ENCODE data around the gene ANO9.

Gene ANO9

DNA sequence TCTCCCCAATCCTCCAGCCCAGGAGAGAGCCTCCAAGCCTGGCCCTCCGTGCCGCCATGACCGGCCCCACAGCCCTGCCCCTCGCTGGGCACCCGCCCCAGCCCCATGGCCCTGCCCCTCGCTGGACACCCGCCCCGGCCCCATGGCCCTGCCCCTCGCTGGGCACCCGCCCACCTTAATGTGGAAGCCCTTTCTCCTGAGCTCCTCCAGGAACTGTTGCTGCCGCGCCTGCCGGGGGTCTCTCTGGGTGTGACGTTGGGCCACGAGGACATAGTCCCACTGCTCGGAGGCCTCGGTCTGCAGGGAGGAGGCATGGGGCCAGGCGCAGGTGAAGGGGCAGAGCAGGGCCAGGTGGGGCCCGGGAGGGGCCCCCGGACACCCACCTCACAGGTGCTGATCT, 8.2 kb downstream of the ANO9 start:
- no peak for TF ChIP-seq CTCF (IDR thresholded peaks at IDR 0.05; ENCODE audit: low read depth, low read length, missing control alignments)
- DNase-seq (ENCODE audit: extremely low read depth, low read depth): no peak
- no peak overlapping the region for H3K4me3 ChIP-seq (replicated peaks; ENCODE audit: low read depth, low read length)

- no peak for DNase-seq (ENCODE audit: extremely low read depth, low read depth)
- TF ChIP-seq CTCF (IDR thresholded peaks at IDR 0.05; ENCODE audit: low read depth, low read length, missing control alignments): no peak
- H3K4me3 ChIP-seq (replicated peaks; ENCODE audit: low read depth, low read length): no peak overlapping the region
Observed at GRCh38 chr11:433111-433510, 8.7 kb downstream of the ANO9 start.

- no peak overlapping the region for H3K4me3 ChIP-seq (replicated peaks; ENCODE audit: low read depth, low read length)
- DNase-seq (ENCODE audit: extremely low read depth, low read depth): no peak
- no peak for TF ChIP-seq CTCF (IDR thresholded peaks at IDR 0.05; ENCODE audit: low read depth, low read length, missing control alignments)
Observed at GRCh38 chr11:432501-433100, 9.2 kb downstream of the ANO9 start.

GRCh38 chr11:431921-432320, 9.9 kb downstream of the ANO9 start:
- H3K4me3 ChIP-seq (replicated peaks; ENCODE audit: low read depth, low read length): no peak overlapping the region
- TF ChIP-seq CTCF (IDR thresholded peaks at IDR 0.05; ENCODE audit: low read depth, low read length, missing control alignments): no peak
- no peak for DNase-seq (ENCODE audit: extremely low read depth, low read depth)

DNA sequence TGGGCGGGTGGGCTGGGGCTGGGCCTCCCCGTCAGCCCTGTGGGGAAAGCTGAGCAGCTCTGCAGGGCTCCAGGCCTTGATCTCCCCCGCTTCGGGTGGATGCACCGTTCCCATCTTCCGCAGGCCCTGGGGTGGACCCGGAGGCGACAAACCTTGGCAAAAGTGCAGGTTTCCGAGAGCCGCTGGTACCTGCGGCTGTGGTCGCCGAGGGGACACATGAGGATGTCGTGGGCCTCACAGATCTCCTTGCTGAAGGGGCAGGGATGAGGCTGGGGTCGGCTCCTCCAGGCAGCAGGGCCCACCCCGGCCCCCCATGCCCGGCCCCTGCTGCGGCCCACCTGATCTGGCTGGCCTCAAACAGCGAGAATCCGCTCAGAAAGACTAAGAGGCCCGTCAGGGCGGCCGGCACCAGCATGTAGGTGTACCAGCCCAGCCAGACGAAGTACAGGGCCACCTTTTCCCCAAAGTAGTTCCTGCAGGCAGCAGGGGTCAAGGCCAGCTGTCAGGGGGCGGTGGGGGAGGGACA, 11.8 kb downstream of the ANO9 start:
- no peak for TF ChIP-seq CTCF (IDR thresholded peaks at IDR 0.05; ENCODE audit: low read depth, low read length, missing control alignments)
- DNase-seq (ENCODE audit: extremely low read depth, low read depth): no peak
- H3K4me3 ChIP-seq (replicated peaks; ENCODE audit: low read depth, low read length): no peak overlapping the region

DNA sequence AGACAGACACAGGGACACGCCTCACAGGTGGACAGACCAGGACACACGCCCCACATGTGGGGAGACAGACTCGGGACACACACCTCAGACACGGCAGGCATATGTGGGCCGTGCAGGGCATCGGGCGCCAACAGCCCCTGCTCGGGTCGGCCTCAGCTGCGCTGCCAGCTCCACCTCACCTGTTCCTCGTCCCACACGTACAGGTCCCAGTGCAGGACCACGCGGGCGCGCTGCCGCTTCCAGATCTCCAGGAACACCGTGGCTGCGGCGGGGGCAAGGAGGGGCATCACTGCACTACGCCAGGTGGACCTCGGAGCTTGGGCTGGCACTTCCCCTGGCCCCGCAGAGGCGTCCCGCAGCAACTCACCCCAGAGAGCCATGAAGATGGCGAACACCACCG, 12.4 kb downstream of the ANO9 start:
- H3K4me3 ChIP-seq (replicated peaks; ENCODE audit: low read depth, low read length): no peak overlapping the region
- TF ChIP-seq CTCF (IDR thresholded peaks at IDR 0.05; ENCODE audit: low read depth, low read length, missing control alignments): no peak
- DNase-seq (ENCODE audit: extremely low read depth, low read depth): no peak

DNA sequence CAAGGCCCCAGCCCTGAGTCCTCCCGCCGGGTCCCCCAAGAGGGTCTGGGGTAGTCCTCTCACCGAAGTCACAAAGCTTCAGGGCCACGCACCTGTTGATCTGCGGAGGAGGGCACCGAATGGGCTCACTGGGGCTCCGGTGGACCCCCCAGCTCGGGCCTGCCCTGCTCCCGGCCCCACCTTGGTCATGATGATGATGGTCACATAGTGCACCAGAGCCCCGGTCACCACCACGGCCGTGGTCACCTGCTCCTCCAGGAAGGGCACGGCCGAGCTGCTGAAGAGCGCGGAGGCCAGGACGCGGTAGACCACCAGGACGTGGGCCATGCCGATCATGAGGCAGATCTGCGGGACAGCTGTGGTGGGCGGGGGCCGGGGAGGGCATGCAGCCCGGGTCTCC, 13.5 kb downstream of the ANO9 start:
- DNase-seq (ENCODE audit: extremely low read depth, low read depth): no peak
- no peak overlapping the region for H3K4me3 ChIP-seq (replicated peaks; ENCODE audit: low read depth, low read length)
- TF ChIP-seq CTCF (IDR thresholded peaks at IDR 0.05; ENCODE audit: low read depth, low read length, missing control alignments): no peak

Data from HFF-Myc (cell line).